HG02798 (cell line): ENCODE measurements around the gene SNX6.
"Not testable (repeated sequence)": the region's sequence is repeated elsewhere in the genome, so short reads cannot be mapped to it uniquely, and the experiment has no call there.

Experiments
- ATAC-seq: cut with Tn5 transposase; IDR thresholded peaks from one replicate; pipeline ENCODE4 v1.9.1; 2021; ENCODE audit warnings: mild to moderate bottlenecking; ENCODE audit not compliant: unreplicated experiment, poor library complexity

The SNX6 gene

GRCh38 chr14:34640826-34641225 lies 10.9 kb upstream of the SNX6 start:
- no peak for ATAC-seq

GRCh38 chr14:34634360-34634771 lies 4.4 kb upstream of the SNX6 start:
- not testable (repeated sequence) for ATAC-seq

- ATAC-seq = no peak
Measured at GRCh38 chr14:34633742-34634141, 3.8 kb upstream of the SNX6 start.

GRCh38 chr14:34632411-34632978 lies 2.5 kb upstream of the SNX6 start:
- ATAC-seq = no peak

- ATAC-seq = no peak
Measured at GRCh38 chr14:34629344-34629656, 648 bp downstream of the SNX6 start.

GRCh38 chr14:34628681-34629135 lies 1.2 kb downstream of the SNX6 start:
- ATAC-seq = no peak

- ATAC-seq = no peak
Measured at GRCh38 chr14:34623506-34623905, 6.4 kb downstream of the SNX6 start.

GRCh38 chr14:34620839-34621238 lies 9.1 kb downstream of the SNX6 start:
- ATAC-seq = no peak

- no peak for ATAC-seq
Measured at GRCh38 chr14:34620115-34620514, 9.8 kb downstream of the SNX6 start.

- no peak for ATAC-seq
Measured at GRCh38 chr14:34619471-34619870, 10.5 kb downstream of the SNX6 start.

- no peak for ATAC-seq
Measured at GRCh38 chr14:34616360-34616759, 13.6 kb downstream of the SNX6 start.

GRCh38 chr14:34615507-34615906 lies 14.4 kb downstream of the SNX6 start:
- ATAC-seq = no peak

- ATAC-seq = no peak
Measured at GRCh38 chr14:34614638-34615037, 15.3 kb downstream of the SNX6 start.

- ATAC-seq = no peak
Measured at GRCh38 chr14:34610101-34610500, 19.8 kb downstream of the SNX6 start.

- ATAC-seq = no peak
Measured at GRCh38 chr14:34605461-34605860, 24.5 kb downstream of the SNX6 start.

- no peak for ATAC-seq
Measured at GRCh38 chr14:34604995-34605394, 25.0 kb downstream of the SNX6 start.

GRCh38 chr14:34596891-34597290 lies 33.1 kb downstream of the SNX6 start:
- no peak for ATAC-seq

- ATAC-seq = no peak
Measured at GRCh38 chr14:34593740-34594375, 36.1 kb downstream of the SNX6 start.

GRCh38 chr14:34592623-34593022 lies 37.3 kb downstream of the SNX6 start:
- no peak for ATAC-seq

- ATAC-seq = no peak
Measured at GRCh38 chr14:34583525-34583924, 46.4 kb downstream of the SNX6 start.

- no peak for ATAC-seq
Measured at GRCh38 chr14:34582117-34582680, 47.7 kb downstream of the SNX6 start.

- no peak for ATAC-seq
Measured at GRCh38 chr14:34580381-34580780, 49.6 kb downstream of the SNX6 start.
